Ishikawa (cell line): Measurements from ENCODE around the gene DUSP23.

ENCODE experiments used
- EP300 ChIP-seq: IDR thresholded peaks from 2 replicates; pipeline ENCODE4 v1.6.1; 2012; ENCODE audit warnings: borderline replicate concordance
- MAX ChIP-seq: IDR thresholded peaks from 2 replicates; pipeline ENCODE4 v1.6.1; 2012
- RAD21 ChIP-seq: IDR thresholded peaks from 2 replicates; pipeline ENCODE4 v1.6.1; 2012; ENCODE audit warnings: low read depth
- TCF12 ChIP-seq: IDR thresholded peaks from 2 replicates; pipeline ENCODE4 v1.6.1; 2012; ENCODE audit warnings: low read depth
- TEAD4 ChIP-seq: IDR thresholded peaks from 2 replicates; pipeline ENCODE4 v1.6.1; 2012
- ZBTB7A ChIP-seq: IDR thresholded peaks from 2 replicates; pipeline ENCODE4 v1.6.1; 2012; ENCODE audit warnings: low read depth

The DUSP23 gene

DNA sequence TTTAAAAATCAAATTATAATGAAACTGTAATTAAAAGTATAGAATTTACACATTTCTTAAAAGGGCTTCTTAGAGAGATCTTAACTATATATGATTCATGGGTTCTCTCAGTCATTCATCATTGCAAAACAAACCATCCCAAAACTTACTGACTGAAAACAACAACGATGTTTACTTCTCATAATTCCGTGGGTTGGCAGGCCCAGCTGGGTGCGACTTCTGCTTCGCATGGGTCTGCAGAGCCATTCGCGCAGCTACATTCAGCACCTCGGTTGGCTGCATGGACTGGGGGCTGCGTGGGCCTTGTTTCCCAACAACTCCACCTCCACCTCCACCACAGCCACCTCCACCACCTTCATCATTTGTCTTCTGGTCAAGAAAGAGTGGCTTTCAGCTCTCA is 50.0 kb downstream of the DUSP23 start:
- no peak for TF ChIP-seq ZBTB7A
- no peak for TF ChIP-seq TEAD4
- no peak for TF ChIP-seq MAX

DNA sequence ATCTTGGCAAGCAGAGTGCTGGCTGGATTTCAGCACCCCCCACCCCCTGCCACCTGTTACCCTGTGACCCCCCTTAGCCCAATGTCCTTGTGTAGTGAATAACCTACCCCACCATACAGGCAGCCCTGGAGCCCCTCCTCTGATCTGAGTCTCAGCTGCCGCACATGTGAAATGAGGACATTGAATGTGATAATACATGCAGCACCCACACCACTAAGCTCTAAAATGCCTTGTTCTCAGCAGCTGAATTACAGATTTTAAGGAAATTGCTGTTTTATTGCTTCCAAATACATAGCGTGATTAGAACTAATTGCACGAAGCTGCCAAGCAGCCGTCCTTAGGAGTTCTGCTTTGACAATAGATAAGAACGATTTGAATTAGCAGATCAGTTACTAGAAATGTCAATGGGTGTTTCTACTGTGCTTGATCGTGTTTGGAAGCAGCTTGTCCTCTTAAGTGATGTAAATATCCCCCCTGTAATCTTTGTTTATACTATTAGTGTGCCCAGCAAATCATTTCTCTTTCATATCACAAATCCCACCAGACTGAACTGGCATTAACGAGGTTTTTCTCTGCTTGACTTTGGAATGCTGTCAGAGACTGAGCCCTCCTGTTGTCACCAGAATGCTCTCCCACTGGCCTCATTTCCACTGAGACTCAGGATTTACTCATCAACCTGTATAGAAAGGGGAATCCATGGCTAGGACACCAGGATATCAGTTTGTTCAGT is 50.8 kb downstream of the DUSP23 start:
- no peak for TF ChIP-seq EP300
- no peak for TF ChIP-seq RAD21
- TF ChIP-seq TCF12 = no peak
